Stomach (tissue), 9 donors: ENCODE data around the gene MACROD1. TPM values are rescaled to one million over a fixed set of nuclear protein-coding genes. Genes with fewer than 3 reads are reported as not detected.
A peak's percentile ranks its signal among the peaks of the same experiment; 100 is the strongest.
"Not testable (repeated sequence)": the region's sequence is repeated elsewhere in the genome, so short reads cannot be mapped to it uniquely, and the experiment has no call there.

Experiments used
- DNase-seq, 2 donors: peaks; one replicate each; pipeline versions ENCODE4 v3.0.0 to v3.0.0-alpha.2; 2013 to 2019
- H3K27ac ChIP-seq, 5 donors: fragments of 200-600 bp in 4 of 5; sonication (generic) in 4 of 5; one replicate each; pipeline ENCODE4 v1.5.1; 2013 to 2019; ENCODE audit warnings: mild to moderate bottlenecking in 1 of 5, moderate library complexity in 1 of 5
- H3K27me3 ChIP-seq, 3 donors: fragments of 200-600 bp; sonication (generic); one replicate each; pipeline ENCODE4 v1.5.1; 2017 to 2019; ENCODE audit warnings: mixed run types in 1 of 3
- H3K36me3 ChIP-seq, 4 donors: fragments of 200-600 bp; sonication (generic); 1 replicate in 3 of 4; 2 replicates in 1 of 4; pipeline ENCODE4 v1.5.1; 2016 to 2019
- H3K4me1 ChIP-seq, 4 donors: fragments of 200-600 bp; sonication (generic); one replicate each; pipeline ENCODE4 v1.5.1; 2016 to 2019
- H3K4me3 ChIP-seq, 4 donors: fragments of 200-600 bp; sonication (generic) in 3 of 4; one replicate each; pipeline ENCODE4 v1.5.1; 2016 to 2019; ENCODE audit warnings: mild to moderate bottlenecking in 1 of 4
- H3K9me3 ChIP-seq, 4 donors: fragments of 200-600 bp; sonication (generic); one replicate each; pipeline ENCODE4 v1.5.1; 2016 to 2019
- EP300 ChIP-seq: sonication (generic); formaldehyde crosslinking; IDR thresholded peaks from one replicate; pipeline ENCODE4 v1.6.1; 2017; ENCODE audit warnings: antibody characterized with exemption
- POLR2A ChIP-seq, 4 donors: fragments of 450-650 bp; IDR thresholded peaks; one replicate each; pipeline ENCODE4 v1.6.1; 2016; ENCODE audit warnings: antibody characterized with exemption in 4 of 4, control low read depth in 2 of 4, mild to moderate bottlenecking in 1 of 4, moderate library complexity in 1 of 4
- POLR2AphosphoS5 ChIP-seq, 3 donors: sonication (generic); formaldehyde crosslinking; IDR thresholded peaks; one replicate each; pipeline ENCODE4 v1.6.1; 2016; ENCODE audit warnings: antibody characterized with exemption in 3 of 3
- WGBS, 5 donors: extraction: QIAGEN DNeasy Blood & Tissue Kit in 3 of 5; methylation state at CpG; one replicate each; pipeline versions ENCODE4 v1.1.5 to v1.1.7; 2013 to 2018; 5-methylcytosine and 5-hydroxymethylcytosine counted together
- intact Hi-C: fragments of 100-400 bp; cut with DNase I; formaldehyde crosslinking; loops from one replicate; pipeline ENCODE4 v1.15.1; 2023; ENCODE audit warnings: low total_unique reads
- polyA plus RNA-seq, 3 donors: library from polyadenylated mRNA; stranded (reverse); fragments of 200-250 nt; gene quantifications; one replicate each; pipeline ENCODE4 v1.2.3, GENCODE V29; 2013
- total RNA-seq, 5 donors: library from RNA; depleted of rRNA; stranded (reverse); fragments of >200 nt; gene quantifications; one replicate each; pipeline versions ENCODE4 v1.1.0 to v1.2.3, GENCODE V29; 2014 to 2016
- TF ChIP-seq, protein P1 (sequence below), 7 experiments: fragments of 450-650 bp in 4 of 7; fragments of 200-600 bp in 3 of 7; sonication (generic) in 3 of 7; IDR thresholded peaks; one replicate each; pipeline ENCODE4 v1.5.1; 2016 to 2019; ENCODE audit warnings: antibody characterized with exemption in 7 of 7, control low read depth in 2 of 7, mild to moderate bottlenecking in 1 of 7
- donor health status: healthy with polysubstance abuse.
- donor health status: Bipolar disorder and iron deficiency.
- donor health status: healthy.

MACROD1 gene
- total and polyA plus RNA-seq, 8 donors: 18.0 to 283 (median 47.4) TPM

- intact Hi-C loops: no loop called here
Observed at GRCh38 chr11:63970902-63971301, 195.0 kb downstream of the MACROD1 start.

DNA sequence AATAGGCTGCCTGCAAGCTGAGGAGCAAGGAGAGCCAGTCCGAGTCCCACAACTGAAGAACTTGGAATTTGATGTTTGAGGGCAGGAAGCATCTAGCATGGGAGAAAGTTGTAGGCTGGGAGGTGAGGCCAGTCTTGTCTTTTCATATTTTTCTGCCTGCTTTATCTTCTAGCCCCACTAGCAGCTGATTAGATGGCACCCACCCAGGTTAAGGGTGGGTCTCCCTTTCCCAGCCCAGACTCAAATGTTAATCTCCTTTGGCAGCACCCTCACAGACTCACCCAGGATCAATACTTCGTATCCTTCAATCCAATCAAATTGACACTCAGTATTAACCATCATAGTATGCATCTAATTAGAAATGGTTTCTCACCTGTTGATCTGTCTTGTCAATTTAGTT is 196.5 kb downstream of the MACROD1 start:
- Histone ChIP-seq H3K4me3 (no peak overlapping the region), H3K4me1 (peaks cover 0 to 6% (median 4%) of the 10 kb centered on the region in 4 donors), H3K36me3 (no peaks in the 10 kb centered on the region), H3K9me3 (no peaks in the 10 kb centered on the region), H3K27me3 (peaks cover 0 to 9% (median 4%) of the 10 kb centered on the region in 3 donors), H3K27ac (no peak overlapping the region)
- 68 to 86% (median 73%) methylated on average over 2 of the region's 2 CpGs for WGBS, 5 donors
- TF ChIP-seq POLR2AphosphoS5 (IDR thresholded peaks at IDR 0.05) (no peak), POLR2A (IDR thresholded peaks at IDR 0.05) (no peak), EP300 (no peak)
- TF ChIP-seq, protein P1, sequence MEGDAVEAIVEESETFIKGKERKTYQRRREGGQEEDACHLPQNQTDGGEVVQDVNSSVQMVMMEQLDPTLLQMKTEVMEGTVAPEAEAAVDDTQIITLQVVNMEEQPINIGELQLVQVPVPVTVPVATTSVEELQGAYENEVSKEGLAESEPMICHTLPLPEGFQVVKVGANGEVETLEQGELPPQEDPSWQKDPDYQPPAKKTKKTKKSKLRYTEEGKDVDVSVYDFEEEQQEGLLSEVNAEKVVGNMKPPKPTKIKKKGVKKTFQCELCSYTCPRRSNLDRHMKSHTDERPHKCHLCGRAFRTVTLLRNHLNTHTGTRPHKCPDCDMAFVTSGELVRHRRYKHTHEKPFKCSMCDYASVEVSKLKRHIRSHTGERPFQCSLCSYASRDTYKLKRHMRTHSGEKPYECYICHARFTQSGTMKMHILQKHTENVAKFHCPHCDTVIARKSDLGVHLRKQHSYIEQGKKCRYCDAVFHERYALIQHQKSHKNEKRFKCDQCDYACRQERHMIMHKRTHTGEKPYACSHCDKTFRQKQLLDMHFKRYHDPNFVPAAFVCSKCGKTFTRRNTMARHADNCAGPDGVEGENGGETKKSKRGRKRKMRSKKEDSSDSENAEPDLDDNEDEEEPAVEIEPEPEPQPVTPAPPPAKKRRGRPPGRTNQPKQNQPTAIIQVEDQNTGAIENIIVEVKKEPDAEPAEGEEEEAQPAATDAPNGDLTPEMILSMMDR (IDR thresholded peaks at IDR 0.05): no peak
- DNase-seq: no peak
- intact Hi-C loops: no loop called here

More at GRCh38 chr11:63970902-63971301, 195.0 kb downstream of the MACROD1 start:
- Histone ChIP-seq H3K27me3 (peaks cover 0 to 8% (median 4%) of the 10 kb centered on the region in 3 donors), H3K36me3 (peaks cover 0 to 1% (median 0%) of the 10 kb centered on the region in 4 donors), H3K27ac (no peak overlapping the region), H3K4me3 (no peak overlapping the region), H3K4me1 (peaks cover 8 to 15% (median 14%) of the 10 kb centered on the region in 4 donors), H3K9me3 (no peaks in the 10 kb centered on the region)
- TF ChIP-seq POLR2AphosphoS5 (IDR thresholded peaks at IDR 0.05) (no peak), EP300 (no peak), POLR2A (IDR thresholded peaks at IDR 0.05) (no peak)
- TF ChIP-seq, protein P1 (IDR thresholded peaks at IDR 0.05): no peak
- WGBS, 5 donors: 59 to 76% (median 72%) methylated on average over 5 of the region's 5 CpGs
- no peak for DNase-seq

DNA sequence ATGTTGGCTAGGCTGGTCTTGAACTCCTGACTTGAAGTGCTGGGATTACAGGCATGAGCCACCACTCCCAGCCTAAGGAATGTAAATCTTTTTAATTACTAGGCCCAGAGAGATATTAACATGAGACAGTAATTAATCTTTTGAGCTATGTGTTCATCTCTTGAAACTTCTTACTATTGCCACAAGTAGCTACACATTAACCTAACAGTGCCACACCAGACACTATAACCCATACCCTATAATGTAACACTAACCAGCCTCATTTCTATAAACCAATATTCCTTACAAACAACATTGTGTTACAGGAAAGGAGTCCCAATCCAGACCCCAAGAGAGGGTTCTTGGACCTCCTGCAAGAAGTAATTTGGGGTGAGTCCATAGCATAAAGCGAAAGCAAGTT is 199.5 kb downstream of the MACROD1 start:
- intact Hi-C loops: no loop called here
- TF ChIP-seq, protein P1 (IDR thresholded peaks at IDR 0.05): no peak
- TF ChIP-seq POLR2A (IDR thresholded peaks at IDR 0.05): no peak
- no peak for TF ChIP-seq POLR2AphosphoS5 (IDR thresholded peaks at IDR 0.05)
- no peak for TF ChIP-seq EP300
- H3K27me3 ChIP-seq: peaks cover 0 to 11% (median 4%) of the 10 kb centered on the region in 3 donors
- H3K4me1 ChIP-seq: peaks cover 0 to 8% (median 0%) of the 10 kb centered on the region in 4 donors
- H3K9me3 ChIP-seq: no peaks in the 10 kb centered on the region
- no peaks in the 10 kb centered on the region for H3K36me3 ChIP-seq
- no peak overlapping the region for H3K4me3 ChIP-seq
- no peak overlapping the region for H3K27ac ChIP-seq
- DNase-seq: no peak
- 96 to 100% (median 100%) methylated on average over 1 of the region's 1 CpG for WGBS, 5 donors

DNA sequence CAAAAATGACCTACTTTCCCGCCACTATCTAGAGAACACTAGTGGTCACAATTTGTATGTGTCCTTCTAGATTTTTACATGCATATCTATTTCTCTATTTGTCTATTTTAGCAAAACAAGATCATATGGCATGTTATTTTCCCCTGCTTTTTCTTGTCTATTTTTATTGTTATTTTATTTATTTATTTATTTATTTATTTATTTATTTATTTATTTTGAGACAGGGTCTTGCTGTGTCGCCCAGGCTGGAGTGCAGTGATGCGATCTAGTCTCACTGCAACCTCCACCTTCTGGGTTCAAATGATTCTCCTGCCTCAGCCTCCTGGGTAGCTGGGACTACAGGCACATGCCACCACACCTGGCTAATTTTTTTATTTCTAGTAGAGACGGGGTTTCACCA is 202.0 kb downstream of the MACROD1 start:
- H3K27me3 ChIP-seq, H3K9me3 ChIP-seq, H3K4me3 ChIP-seq, H3K27ac ChIP-seq, DNase-seq, H3K36me3 ChIP-seq, intact Hi-C loops: not testable (repeated sequence)
- H3K4me1 ChIP-seq: peaks cover 0 to 11% (median 0%) of the 10 kb centered on the region in 4 donors
- WGBS, 5 donors: 89 to 97% (median 93%) methylated on average over 4 of the region's 4 CpGs

DNA sequence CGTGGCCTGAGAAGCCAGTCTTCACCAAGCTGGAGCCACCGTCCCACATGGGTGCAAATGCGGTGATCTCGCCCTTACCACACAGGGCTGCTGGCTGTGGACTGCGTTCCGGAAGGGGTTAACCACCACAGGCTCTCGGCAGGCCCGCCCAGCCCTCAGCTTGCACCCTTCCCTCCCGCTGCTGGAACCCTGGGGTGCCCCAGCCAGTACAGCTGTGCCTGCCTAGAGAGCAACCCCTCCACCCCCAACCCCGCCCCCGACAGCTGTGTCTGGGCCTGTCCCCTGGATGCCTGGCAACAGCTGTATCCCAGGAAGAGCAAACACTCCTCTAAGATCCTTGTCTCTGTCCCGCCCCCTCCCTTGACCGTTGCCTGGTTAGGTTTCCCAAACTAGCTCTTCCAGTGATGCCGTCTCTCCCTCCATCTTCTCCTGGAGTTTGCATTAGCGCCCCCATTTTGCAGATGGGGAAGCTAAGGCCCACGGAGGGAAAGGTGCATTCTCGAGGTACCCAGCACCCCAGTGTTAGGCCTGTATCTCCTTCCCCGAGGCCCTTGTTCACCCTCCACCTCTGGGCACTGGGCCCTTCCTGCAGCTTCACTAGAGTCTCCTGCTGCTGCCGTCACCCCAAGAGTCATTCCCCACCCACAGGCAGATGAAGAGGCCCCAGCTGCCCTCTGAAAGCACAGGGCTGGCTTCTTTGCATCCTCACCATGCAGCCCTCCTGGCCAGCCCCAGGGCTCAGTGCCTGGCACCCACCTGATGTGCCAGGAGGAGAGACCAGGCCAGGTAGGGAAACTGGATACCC is 204.1 kb downstream of the MACROD1 start:
- Histone ChIP-seq H3K9me3 (no peaks in the 10 kb centered on the region), H3K4me1 (peaks cover 0 to 11% (median 0%) of the 10 kb centered on the region in 4 donors), H3K27me3 (peaks cover 0 to 5% (median 0%) of the 10 kb centered on the region in 3 donors), H3K4me3 (no peak overlapping the region), H3K36me3 (peaks cover 0 to 8% (median 0%) of the 10 kb centered on the region in 4 donors), H3K27ac (no peak overlapping the region)
- intact Hi-C loops: no loop called here
- DNase-seq: peak; percentile 30 to 85
- WGBS, 5 donors: 20 to 29% (median 27%) methylated on average over 9 to 19 of the region's 19 CpGs
- TF ChIP-seq, protein P1 (IDR thresholded peaks at IDR 0.05): no peak
- TF ChIP-seq EP300 (no peak), POLR2AphosphoS5 (IDR thresholded peaks at IDR 0.05) (no peak), POLR2A (IDR thresholded peaks at IDR 0.05) (no peak)
